ENCODE results near the gene ADGRD1. TPM values are rescaled to one million over a fixed set of nuclear protein-coding genes. Genes with fewer than 3 reads are reported as not detected.
A peak's percentile ranks its signal among the peaks of the same experiment; 100 is the strongest.

ADGRD1 gene
- total RNA-seq, 3 donors from 2014 or later = 11.6 to 47.5 (median 18.7) TPM

- H3K4me1 ChIP-seq = no peaks in the 10 kb centered on the region
- no peak for TF ChIP-seq POLR2AphosphoS5 (IDR thresholded peaks at IDR 0.05)
- TF ChIP-seq, protein P1, sequence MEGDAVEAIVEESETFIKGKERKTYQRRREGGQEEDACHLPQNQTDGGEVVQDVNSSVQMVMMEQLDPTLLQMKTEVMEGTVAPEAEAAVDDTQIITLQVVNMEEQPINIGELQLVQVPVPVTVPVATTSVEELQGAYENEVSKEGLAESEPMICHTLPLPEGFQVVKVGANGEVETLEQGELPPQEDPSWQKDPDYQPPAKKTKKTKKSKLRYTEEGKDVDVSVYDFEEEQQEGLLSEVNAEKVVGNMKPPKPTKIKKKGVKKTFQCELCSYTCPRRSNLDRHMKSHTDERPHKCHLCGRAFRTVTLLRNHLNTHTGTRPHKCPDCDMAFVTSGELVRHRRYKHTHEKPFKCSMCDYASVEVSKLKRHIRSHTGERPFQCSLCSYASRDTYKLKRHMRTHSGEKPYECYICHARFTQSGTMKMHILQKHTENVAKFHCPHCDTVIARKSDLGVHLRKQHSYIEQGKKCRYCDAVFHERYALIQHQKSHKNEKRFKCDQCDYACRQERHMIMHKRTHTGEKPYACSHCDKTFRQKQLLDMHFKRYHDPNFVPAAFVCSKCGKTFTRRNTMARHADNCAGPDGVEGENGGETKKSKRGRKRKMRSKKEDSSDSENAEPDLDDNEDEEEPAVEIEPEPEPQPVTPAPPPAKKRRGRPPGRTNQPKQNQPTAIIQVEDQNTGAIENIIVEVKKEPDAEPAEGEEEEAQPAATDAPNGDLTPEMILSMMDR (IDR thresholded peaks at IDR 0.05) = no peak
- TF ChIP-seq POLR2A (IDR thresholded peaks at IDR 0.05) = no peak
- intact Hi-C loops (cut with DNase I; ENCODE audit: low total_unique reads) = no loop called here
- no peaks in the 10 kb centered on the region for H3K9me3 ChIP-seq
- H3K36me3 ChIP-seq = no peaks in the 10 kb centered on the region
- no peaks in the 10 kb centered on the region for H3K27me3 ChIP-seq
- H3K27ac ChIP-seq = no peak overlapping the region
- no peak overlapping the region for H3K4me3 ChIP-seq
- no peak for DNase-seq (ENCODE audit: low spot score in 2 of 2)
Observed at GRCh38 chr12:130970165-130970907, 16.6 kb downstream of the ADGRD1 start.

DNA sequence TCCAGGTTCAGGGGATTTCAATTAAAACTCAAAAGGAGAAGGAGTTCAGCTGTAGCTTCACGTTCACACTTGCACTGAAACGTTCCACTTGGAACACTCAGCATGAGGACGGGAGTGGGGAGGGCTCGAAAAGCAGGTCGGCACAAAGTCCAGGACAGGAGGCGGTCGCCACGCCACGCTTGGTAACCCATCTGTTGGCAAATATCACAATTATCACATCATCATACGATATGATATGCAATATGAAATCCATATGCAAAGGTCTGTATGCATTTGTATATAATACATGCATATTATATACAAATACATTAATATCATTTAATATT, 17.2 kb downstream of the ADGRD1 start:
- DNase-seq (ENCODE audit: low spot score in 2 of 2) = no peak
- no peaks in the 10 kb centered on the region for H3K27me3 ChIP-seq
- H3K4me1 ChIP-seq = no peaks in the 10 kb centered on the region
- TF ChIP-seq POLR2A (IDR thresholded peaks at IDR 0.05) (no peak), POLR2AphosphoS5 (IDR thresholded peaks at IDR 0.05) (no peak)
- TF ChIP-seq, protein P1 (IDR thresholded peaks at IDR 0.05) = no peak
- H3K36me3 ChIP-seq = no peaks in the 10 kb centered on the region
- no peaks in the 10 kb centered on the region for H3K9me3 ChIP-seq
- no peak overlapping the region for H3K4me3 ChIP-seq
- no peak overlapping the region for H3K27ac ChIP-seq
- intact Hi-C loops (cut with DNase I; ENCODE audit: low total_unique reads) = no loop called here

DNA sequence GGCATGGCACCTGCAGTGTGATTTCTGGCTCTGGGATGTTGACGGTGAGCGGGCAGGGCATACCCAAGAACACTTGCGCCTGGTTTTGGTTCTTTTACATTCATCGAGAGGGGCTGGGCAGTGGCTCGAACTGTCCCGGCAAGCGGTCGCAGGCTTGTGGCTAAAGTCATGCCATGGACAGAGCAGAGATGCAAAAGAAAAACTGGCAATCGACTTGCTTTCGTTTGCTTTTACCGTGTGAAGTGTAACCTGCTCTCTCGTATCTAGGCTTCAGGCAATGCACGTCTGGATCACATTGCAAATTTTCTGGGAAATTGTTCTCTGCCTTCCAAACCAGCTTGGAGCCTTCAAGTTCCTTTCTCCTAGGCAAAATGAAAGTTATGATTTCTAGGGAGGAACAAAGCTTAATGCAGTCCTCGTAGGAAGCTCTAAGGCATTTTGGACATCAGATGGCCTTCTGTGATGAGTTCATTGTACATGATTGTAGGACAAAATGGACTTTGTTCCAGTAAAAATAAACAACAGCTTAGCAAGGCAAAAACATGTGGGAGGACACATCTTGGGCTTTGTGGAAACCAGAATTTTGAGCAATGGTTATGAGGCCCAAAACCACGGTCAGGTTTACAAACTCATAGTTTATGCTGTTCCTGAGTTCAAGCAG, 18.3 kb downstream of the ADGRD1 start:
- H3K4me3 ChIP-seq = no peak overlapping the region
- H3K4me1 ChIP-seq = no peaks in the 10 kb centered on the region
- no peaks in the 10 kb centered on the region for H3K9me3 ChIP-seq
- TF ChIP-seq POLR2AphosphoS5 (IDR thresholded peaks at IDR 0.05) (no peak), POLR2A (IDR thresholded peaks at IDR 0.05) (no peak)
- TF ChIP-seq, protein P1 (IDR thresholded peaks at IDR 0.05) = no peak
- DNase-seq (ENCODE audit: low spot score in 2 of 2) = no peak
- H3K27ac ChIP-seq = peak overlapping the region in 1 of 2 donors; percentile 44
- no peaks in the 10 kb centered on the region for H3K27me3 ChIP-seq
- no peaks in the 10 kb centered on the region for H3K36me3 ChIP-seq
- intact Hi-C loops (cut with DNase I; ENCODE audit: low total_unique reads) = no loop called here

- no peak for TF ChIP-seq POLR2AphosphoS5 (IDR thresholded peaks at IDR 0.05)
- TF ChIP-seq POLR2A (IDR thresholded peaks at IDR 0.05) = no peak
- Histone ChIP-seq H3K36me3 (no peaks in the 10 kb centered on the region), H3K27me3 (no peaks in the 10 kb centered on the region), H3K4me3 (no peak overlapping the region), H3K4me1 (no peaks in the 10 kb centered on the region), H3K27ac (peak overlapping the region in 1 of 2 donors; percentile 44), H3K9me3 (no peaks in the 10 kb centered on the region)
- intact Hi-C loops (cut with DNase I; ENCODE audit: low total_unique reads) = no loop called here
- no peak for DNase-seq (ENCODE audit: low spot score in 2 of 2)
Observed at GRCh38 chr12:130972586-130972950, 18.9 kb downstream of the ADGRD1 start.

DNA sequence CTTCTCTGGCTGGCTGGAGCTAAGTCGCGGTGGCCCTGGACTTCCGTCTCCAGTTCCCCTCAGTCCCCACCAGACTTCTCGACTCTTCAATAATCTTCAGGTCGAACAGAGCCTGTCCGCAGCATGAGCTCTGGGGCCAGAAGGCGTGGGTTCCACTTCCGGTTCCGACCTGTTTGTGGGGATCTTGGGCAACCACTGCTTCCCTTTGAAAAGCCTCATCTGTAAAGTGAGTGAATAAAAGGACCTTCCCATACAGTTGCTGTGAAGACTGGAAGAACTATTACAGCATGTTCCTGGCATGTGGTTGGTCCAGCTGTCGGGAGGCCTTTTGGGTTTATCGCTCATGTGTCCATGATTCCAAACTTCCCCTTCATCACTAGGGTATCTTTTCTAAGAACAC, 19.4 kb downstream of the ADGRD1 start:
- no peaks in the 10 kb centered on the region for H3K9me3 ChIP-seq
- peak overlapping the region in 1 of 2 donors; percentile 44 for H3K27ac ChIP-seq
- no peaks in the 10 kb centered on the region for H3K36me3 ChIP-seq
- TF ChIP-seq POLR2AphosphoS5 (IDR thresholded peaks at IDR 0.05) (no peak), POLR2A (IDR thresholded peaks at IDR 0.05) (no peak)
- TF ChIP-seq, protein P1 (IDR thresholded peaks at IDR 0.05) = no peak
- no peak for DNase-seq (ENCODE audit: low spot score in 2 of 2)
- intact Hi-C loops (cut with DNase I; ENCODE audit: low total_unique reads) = no loop called here
- no peaks in the 10 kb centered on the region for H3K4me1 ChIP-seq
- H3K27me3 ChIP-seq = no peaks in the 10 kb centered on the region
- no peak overlapping the region for H3K4me3 ChIP-seq

Data from breast epithelium (tissue), 4 donors.